Adrenal gland (tissue), 12 donors: ENCODE results near the gene MARF1. TPM values are rescaled to one million over a fixed set of nuclear protein-coding genes. Genes with fewer than 3 reads are reported as not detected.
"Not testable (repeated sequence)": the region's sequence is repeated elsewhere in the genome, so short reads cannot be mapped to it uniquely, and the experiment has no call there.

ENCODE experiments used
- DNase-seq, 7 donors: peaks; one replicate each; pipeline ENCODE4 v3.0.0-alpha.2; 2019 to 2020
- H3K27ac ChIP-seq, 5 donors: fragments of 200-600 bp; sonication (generic) in 4 of 5; 1 replicate in 3 of 5; 2 replicates in 2 of 5; pipeline versions ENCODE4 v1.5.1 to v1.8.0; 2016 to 2020; ENCODE audit warnings: mild to moderate bottlenecking in 1 of 5
- H3K27me3 ChIP-seq: fragments of 200-600 bp; 2 replicates; pipeline ENCODE4 v1.8.0; 2021
- H3K36me3 ChIP-seq, 2 donors: fragments of 200-600 bp; replicated peaks in 1 of 2; 1 replicate in 1 of 2; 2 replicates in 1 of 2; pipeline versions ENCODE4 v1.5.1 to v1.8.0; 2018 to 2022
- H3K4me1 ChIP-seq, 2 donors: fragments of 200-600 bp; replicated peaks in 1 of 2; 1 replicate in 1 of 2; 2 replicates in 1 of 2; pipeline versions ENCODE4 v1.5.1 to v1.8.0; 2018 to 2021
- H3K4me3 ChIP-seq, 4 donors: fragments of 200-600 bp; sonication (generic) in 3 of 4; one replicate each; pipeline ENCODE4 v1.5.1; 2016 to 2018
- H3K9me3 ChIP-seq, 3 donors: fragments of 200-600 bp; sonication (generic) in 1 of 3; replicated peaks in 1 of 3; 1 replicate in 2 of 3; 2 replicates in 1 of 3; pipeline versions ENCODE4 v1.5.1 to v1.8.0; 2016 to 2021
- CTCF ChIP-seq, 6 experiments: fragments of 450-650 bp in 4 of 6; fragments of 200-600 bp in 2 of 6; sonication (generic) in 1 of 6; IDR thresholded peaks; 1 replicate in 5 of 6; 2 replicates in 1 of 6; pipeline versions ENCODE4 v1.5.1 to v1.8.0; 2016 to 2021; ENCODE audit warnings: antibody characterized with exemption in 6 of 6, mild to moderate bottlenecking in 2 of 6, moderate library complexity in 1 of 6
- POLR2A ChIP-seq, 2 donors: fragments of 450-650 bp; IDR thresholded peaks; one replicate each; pipeline ENCODE4 v1.6.1; 2017; ENCODE audit warnings: antibody characterized with exemption in 2 of 2, mild to moderate bottlenecking in 2 of 2, moderate library complexity in 1 of 2
- WGBS, 4 donors: extraction: QIAGEN DNeasy Blood & Tissue Kit in 2 of 4; methylation state at CpG; one replicate each; pipeline versions ENCODE4 v1.1.5 to v1.1.7; 2013 to 2017; 5-methylcytosine and 5-hydroxymethylcytosine counted together
- intact Hi-C, 2 donors: fragments of 100-400 bp; cut with DNase I; formaldehyde crosslinking; loops; one replicate each; pipeline versions ENCODE4 v1.14.1 to v1.15.0; 2022 to 2023
- polyA plus RNA-seq, 3 donors: library from polyadenylated mRNA; stranded (reverse); fragments of 200-250 nt in 2 of 3; fragments of 350-450 nt in 1 of 3; fragmentation: Illumina TruSeq in 1 of 3; extraction: RNeasy Lipid Tissue Mini Kit (QIAGEN cat#74804) in 1 of 3; gene quantifications; one replicate each; pipeline ENCODE4 v1.2.3, GENCODE V29; 2013 to 2014
- total RNA-seq, 9 donors: library from RNA; depleted of rRNA in 4 of 9; stranded (reverse); fragments of >200 nt in 4 of 9; fragments of 120-200 nt in 1 of 9; fragmentation: NEBNext Ultra II Directional in 1 of 9; extraction: Animal tissue kit (Norgen Biotek cat#: 25700) in 1 of 9; gene quantifications; one replicate each; pipeline versions ENCODE4 v1.1.0 to v1.2.4, GENCODE V29; 2013 to 2023
- donor health status: healthy with polysubstance abuse.
- donor health status: Bipolar disorder and iron deficiency.
- donor health status: DM: yes; HTN: yes; CAD: no.
- donor health status: DM: no; HTN: no; CAD: no.
- donor health status: DM: no; HTN: no; CAD: no.
- donor health status: DM: yes; HTN: yes; CAD: no.

Gene MARF1
- total and polyA plus RNA-seq, 12 donors, result 13.2 to 77.9 (median 34.2) TPM

- 91 to 98% (median 95%) methylated on average over 5 of the region's 5 CpGs for WGBS, 4 donors
- H3K36me3 ChIP-seq, result no peaks in the 10 kb centered on the region
- H3K9me3 ChIP-seq, result no peaks in the 10 kb centered on the region
- DNase-seq, result peak in 1 of 7 donors; percentile 1
- no peak overlapping the region for H3K27ac ChIP-seq
- no peak overlapping the region for H3K4me3 ChIP-seq
- intact Hi-C loops, result no loop called here
- H3K4me1 ChIP-seq, result peaks cover 4 to 10% of the 10 kb centered on the region in 2 donors
- H3K27me3 ChIP-seq, result no peaks in the 10 kb centered on the region
- TF ChIP-seq POLR2A (IDR thresholded peaks at IDR 0.05), result no peak
Measured at GRCh38 chr16:15658556-15658955, 15.6 kb upstream of the MARF1 start.

- Histone ChIP-seq H3K4me3 (no peak overlapping the region), H3K27ac (no peak overlapping the region), H3K4me1 (peaks cover 4 to 10% of the 10 kb centered on the region in 2 donors), H3K36me3 (no peaks in the 10 kb centered on the region), H3K27me3 (no peaks in the 10 kb centered on the region), H3K9me3 (no peaks in the 10 kb centered on the region)
- intact Hi-C loops, result no loop called here
- 85 to 93% (median 88%) methylated on average over 4 to 6 of the region's 6 CpGs for WGBS, 4 donors
- no peak for TF ChIP-seq POLR2A (IDR thresholded peaks at IDR 0.05)
- no peak for TF ChIP-seq CTCF (IDR thresholded peaks at IDR 0.05)
- peak in 1 of 7 donors; percentile 1 for DNase-seq
Measured at GRCh38 chr16:15658149-15658548, 15.2 kb upstream of the MARF1 start.

DNA sequence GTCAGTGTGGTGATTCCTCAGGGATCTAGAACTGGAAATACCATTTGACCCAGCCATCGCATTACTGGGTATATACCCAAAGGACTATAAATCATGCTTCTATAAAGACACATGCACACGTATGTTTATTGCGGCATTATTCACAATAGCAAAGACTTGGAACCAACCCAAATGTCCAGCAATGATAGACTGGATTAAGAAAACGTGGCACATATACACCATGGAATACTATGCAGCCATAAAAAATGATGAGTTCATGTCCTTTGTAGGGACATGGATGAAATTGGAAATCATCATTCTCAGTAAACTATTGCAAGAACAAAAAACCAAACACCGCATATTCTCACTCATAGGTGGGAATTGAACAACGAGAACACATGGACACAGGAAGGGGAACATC, 12.6 kb upstream of the MARF1 start:
- intact Hi-C loops, DNase-seq, H3K27me3 ChIP-seq, H3K4me3 ChIP-seq, H3K36me3 ChIP-seq, H3K27ac ChIP-seq, H3K9me3 ChIP-seq: not testable (repeated sequence)
- H3K4me1 ChIP-seq, result peaks cover 4 to 18% of the 10 kb centered on the region in 2 donors
- WGBS, 4 donors, result 90 to 100% (median 96%) methylated on average over 3 to 4 of the region's 6 CpGs

GRCh38 chr16:15654591-15654990, 11.6 kb upstream of the MARF1 start:
- H3K9me3 ChIP-seq, result no peaks in the 10 kb centered on the region
- WGBS, 4 donors, result 67 to 85% (median 81%) methylated on average over 2 of the region's 2 CpGs
- DNase-seq, result peak in 1 of 7 donors; percentile 0
- H3K4me1 ChIP-seq, result peaks cover 0 to 12% of the 10 kb centered on the region in 2 donors
- no peak overlapping the region for H3K4me3 ChIP-seq
- H3K27me3 ChIP-seq, result no peaks in the 10 kb centered on the region
- no peak for TF ChIP-seq CTCF (IDR thresholded peaks at IDR 0.05)
- TF ChIP-seq POLR2A (IDR thresholded peaks at IDR 0.05), result no peak
- no peak overlapping the region for H3K27ac ChIP-seq
- H3K36me3 ChIP-seq, result no peaks in the 10 kb centered on the region
- intact Hi-C loops, result no loop called here

- Histone ChIP-seq H3K9me3 (no peaks in the 10 kb centered on the region), H3K27ac (no peak overlapping the region), H3K4me1 (peaks cover 0 to 15% of the 10 kb centered on the region in 2 donors), H3K4me3 (no peak overlapping the region), H3K36me3 (no peaks in the 10 kb centered on the region), H3K27me3 (no peaks in the 10 kb centered on the region)
- intact Hi-C loops, result no loop called here
- DNase-seq, result peak in 1 of 7 donors; percentile 18
- 32 to 47% (median 42%) methylated on average over 4 of the region's 4 CpGs for WGBS, 4 donors
- no peak for TF ChIP-seq POLR2A (IDR thresholded peaks at IDR 0.05)
- no peak for TF ChIP-seq CTCF (IDR thresholded peaks at IDR 0.05)
Measured at GRCh38 chr16:15653227-15653626, 10.3 kb upstream of the MARF1 start.
